Heart right ventricle (tissue), 16 donors: Measurements from ENCODE around the gene IGF1R. TPM values are rescaled to one million over a fixed set of nuclear protein-coding genes. Genes with fewer than 3 reads are reported as not detected.

Source experiments
- ATAC-seq, 8 donors: fragments of 200-7000 bp; cut with Tn5 transposase; one replicate each; pipeline ENCODE4 v1.9.1; 2020; ENCODE audit warnings: mild to moderate bottlenecking in 8 of 8, moderate library complexity in 8 of 8, moderate number of reproducible peaks in 1 of 8
- DNase-seq, 2 donors: peaks; one replicate each; pipeline ENCODE4 v3.0.0-alpha.2; 2020
- H3K27ac ChIP-seq, 10 donors: fragments of 200-600 bp; sonication (generic) in 2 of 10; one replicate each; pipeline versions ENCODE4 v1.5.0 to v1.8.0; 2020 to 2022; ENCODE audit warnings: mild to moderate bottlenecking in 3 of 10
- H3K27me3 ChIP-seq, 7 donors: fragments of 200-600 bp; one replicate each; pipeline ENCODE4 v1.8.0; 2021 to 2022; ENCODE audit warnings: mild to moderate bottlenecking in 2 of 7
- H3K36me3 ChIP-seq, 9 donors: fragments of 200-600 bp; sonication (generic) in 1 of 9; one replicate each; pipeline versions ENCODE4 v1.5.0 to v1.8.0; 2020 to 2022; ENCODE audit warnings: mild to moderate bottlenecking in 2 of 9
- H3K4me1 ChIP-seq, 9 donors: fragments of 200-600 bp; sonication (generic) in 1 of 9; one replicate each; pipeline versions ENCODE4 v1.5.0 to v1.8.0; 2020 to 2022; ENCODE audit warnings: mild to moderate bottlenecking in 4 of 9
- H3K4me3 ChIP-seq, 10 donors: fragments of 200-600 bp; sonication (generic) in 2 of 10; one replicate each; pipeline versions ENCODE4 v1.5.0 to v1.8.0; 2020 to 2022; ENCODE audit warnings: mild to moderate bottlenecking in 7 of 10, moderate library complexity in 2 of 10
- H3K9me3 ChIP-seq, 11 donors: fragments of 200-600 bp in 10 of 11; sonication (generic) in 2 of 11; one replicate each; pipeline versions ENCODE4 v1.5.0 to v1.8.0; 2013 to 2022; ENCODE audit warnings: mild to moderate bottlenecking in 2 of 11, control low read depth in 1 of 11, moderate library complexity in 1 of 11
- CTCF ChIP-seq, 9 donors: fragments of 200-600 bp; sonication (generic) in 2 of 9; IDR thresholded peaks; one replicate each; pipeline versions ENCODE4 v1.5.0 to v1.8.0; 2021 to 2022; ENCODE audit warnings: antibody characterized with exemption in 9 of 9, mild to moderate bottlenecking in 5 of 9, moderate library complexity in 1 of 9
- whole genome bisulfite sequencing, 2 donors: extraction: QIAGEN DNeasy Blood & Tissue Kit; methylation state at CpG; one replicate each; pipeline ENCODE4 v1.1.7; 2013; ENCODE audit warnings: inconsistent platforms in 1 of 2; 5-methylcytosine and 5-hydroxymethylcytosine counted together
- intact Hi-C, 10 donors: fragments of 100-400 bp; cut with DNase I; formaldehyde crosslinking; loops; one replicate each; pipeline versions ENCODE4 v1.11.1 to v1.14.2; 2022
- polyA plus RNA-seq, 2 donors: library from polyadenylated mRNA; stranded (reverse); fragments of 200-250 nt; gene quantifications; one replicate each; pipeline ENCODE4 v1.2.3, GENCODE V29; 2013
- total RNA-seq, 10 donors: library from RNA; stranded (reverse); fragmentation: NEBNext Ultra II Directional in 3 of 10; extraction: Animal tissue kit (Norgen Biotek cat#: 25700) in 3 of 10; gene quantifications; one replicate each; pipeline versions ENCODE4 v1.2.1 to v1.2.4, GENCODE V29; 2021 to 2023
- donor health status: Arrhythmogenic right ventricular cardiomyopathy.
- donor health status: ischemic (EF 13 %, LVEDD 7.1; RV severe dilation, severe dysfunction).
- donor health status: healthy with polysubstance abuse.
- donor health status: DM: no; HTN: yes; CAD: no.
- donor health status: DM: no; HTN: no; CAD: no.
- donor health status: ischemic (EF 25% LVEDD 6.9; RV normal size, moderate dysfunction).
- donor health status: ischemic (EF 25% LVEDD 5.7; RV mildly dilated, moderate dysfunction).
- donor health status: healthy.
- donor health status: DM: yes; HTN: yes; CAD: no.
- donor health status: Ischemic cardiomyopathy.
- donor health status: ischemic (EF 35%, LVEDD 5.7; RV mildly dilated, moderate dysfunction).
- donor health status: nonischemic (EF 11% LVEDD 7.7; RV severe dilation, severe dysfunction).
- donor health status: DM: yes; HTN: yes; CAD: no.
- donor health status: PGD.
- donor health status: ischemic (EF 29% LVEDD 5.4; RV normal size, mild dysfunction).
- donor health status: nonischemic (EF 23%, LVEDD 6.1; RV moderate dilation, normal function).

IGF1R gene
- total and polyA plus RNA-seq, 12 donors: 3.4 to 88.2 (median 45.9) TPM

DNA sequence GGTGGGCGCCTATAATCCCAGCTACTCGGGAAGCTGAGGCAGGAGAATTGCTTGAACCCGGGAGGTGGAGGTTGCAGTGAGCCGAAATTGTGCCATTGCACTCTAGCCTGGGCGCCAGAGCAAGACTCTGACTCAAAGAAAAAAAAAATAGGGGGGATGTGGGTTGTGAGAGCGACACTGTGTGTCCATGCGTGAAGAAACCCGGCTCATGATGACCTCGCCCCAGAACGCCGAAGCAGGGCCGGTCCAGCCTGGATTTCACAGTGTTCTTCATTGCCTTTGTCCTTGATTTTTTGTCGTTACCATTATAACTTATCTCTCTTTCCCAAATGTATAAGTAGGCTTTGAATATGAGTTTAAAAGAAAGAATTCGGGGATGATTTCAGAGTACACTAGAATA, 230.5 kb downstream of the IGF1R start:
- peaks cover 17 to 94% (median 71%) of the 10 kb centered on the region in 9 donors for H3K4me1 ChIP-seq
- peak overlapping the region in 5 of 10 donors; percentile 65 to 81 (median 74) for H3K27ac ChIP-seq
- no peaks in the 10 kb centered on the region for H3K36me3 ChIP-seq
- TF ChIP-seq CTCF (IDR thresholded peaks at IDR 0.05): no peak
- H3K4me3 ChIP-seq: no peak overlapping the region
- intact Hi-C loops: loop anchor here in 1 of 10 donors (5.0 kb wide), 1 partner anchor 178 kb away; no protein-coding TSS in a partner anchor
- no peaks in the 10 kb centered on the region for H3K27me3 ChIP-seq
- ATAC-seq (no peak), DNase-seq (no peak)
- no peaks in the 10 kb centered on the region for H3K9me3 ChIP-seq
- 90 to 94% methylated on average over 14 of the region's 14 CpGs for WGBS, 2 donors

DNA sequence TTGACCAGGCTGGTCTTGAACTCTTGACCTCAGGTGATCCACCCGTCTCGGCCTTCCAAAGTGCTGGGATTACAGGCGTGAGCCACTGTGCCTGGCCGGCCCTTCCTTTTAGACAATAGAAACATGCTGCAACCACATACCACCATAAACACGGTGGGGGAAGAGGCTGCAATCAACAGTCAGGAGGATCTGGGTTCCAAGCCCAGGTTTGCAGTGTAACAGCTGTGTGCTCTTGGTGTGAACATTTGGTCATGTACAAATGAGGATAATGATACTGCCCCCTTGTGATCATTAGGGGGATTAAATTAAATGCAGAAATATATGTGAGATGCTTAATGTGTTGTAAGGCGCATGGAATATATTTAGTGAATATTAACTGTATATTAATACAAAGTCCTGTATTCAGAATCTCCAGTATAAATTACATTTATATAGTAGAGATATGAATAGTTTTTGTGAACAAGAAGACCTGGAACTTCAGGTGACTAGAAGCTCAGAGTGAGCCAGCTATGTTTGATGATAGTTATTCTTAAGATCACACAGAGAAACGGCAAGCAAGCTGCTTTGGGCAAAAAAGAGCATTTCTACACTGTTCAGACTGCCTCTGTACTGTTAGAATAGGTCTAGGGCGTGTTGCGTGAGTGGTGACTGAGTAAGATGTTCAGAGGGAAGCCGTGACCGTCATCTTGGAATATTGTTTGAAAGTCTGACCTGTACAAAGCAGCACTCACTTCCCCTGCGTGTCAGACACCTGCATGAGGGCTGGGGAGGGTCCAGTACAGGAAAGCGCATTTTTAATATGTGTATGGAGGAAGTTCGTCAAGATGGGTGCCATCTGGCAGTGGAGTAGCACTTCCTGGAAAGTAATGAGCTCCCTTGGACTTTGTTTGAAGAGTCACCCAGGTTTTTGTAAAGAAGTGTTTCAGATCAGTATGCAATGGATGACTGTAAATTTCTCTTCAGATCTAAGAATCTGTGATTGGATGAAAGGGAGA, 233.5 kb downstream of the IGF1R start:
- Histone ChIP-seq H3K27ac (no peak overlapping the region), H3K27me3 (no peaks in the 10 kb centered on the region), H3K4me1 (peaks cover 8 to 81% (median 56%) of the 10 kb centered on the region in 9 donors), H3K9me3 (no peaks in the 10 kb centered on the region), H3K36me3 (no peaks in the 10 kb centered on the region), H3K4me3 (no peak overlapping the region)
- DNase-seq (no peak), ATAC-seq (peak in 3 of 8 donors; percentile 35 to 54 (median 41))
- 66 to 69% methylated on average over 14 of the region's 14 CpGs for WGBS, 2 donors
- intact Hi-C loops: loop anchor here in 2 of 10 donors (2.0 to 10.0 kb wide), 3 partner anchors 103 to 357 kb away; no protein-coding TSS in a partner anchor
- TF ChIP-seq CTCF (IDR thresholded peaks at IDR 0.05): peak; percentile 30 to 75 (median 63)

DNA sequence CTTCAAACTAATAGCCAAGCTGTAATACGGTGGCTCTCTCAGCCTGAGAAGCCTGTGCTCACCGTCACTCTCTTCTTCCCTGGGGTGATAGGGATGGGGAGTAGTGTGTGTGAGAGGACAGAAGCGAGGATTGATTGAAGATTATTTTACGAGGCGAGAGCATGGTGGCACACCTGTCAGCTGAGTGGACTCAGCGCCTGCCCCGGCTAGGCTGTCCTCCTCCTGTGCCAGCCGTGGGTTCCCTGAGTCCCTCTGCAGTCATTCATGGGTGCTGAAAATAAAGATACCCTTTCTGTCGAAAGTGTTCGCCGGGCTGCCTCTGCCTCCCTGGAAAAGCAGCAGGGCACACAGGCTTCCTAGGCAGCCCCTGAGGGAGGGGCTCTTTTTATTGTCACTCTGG, 235.1 kb downstream of the IGF1R start:
- H3K27me3 ChIP-seq: no peaks in the 10 kb centered on the region
- no peaks in the 10 kb centered on the region for H3K9me3 ChIP-seq
- no peaks in the 10 kb centered on the region for H3K36me3 ChIP-seq
- no peak overlapping the region for H3K4me3 ChIP-seq
- DNase-seq (no peak), ATAC-seq (peak in 4 of 8 donors; percentile 21 to 48 (median 30))
- H3K27ac ChIP-seq: peak overlapping the region in 4 of 10 donors; percentile 18 to 67 (median 60)
- 59 to 66% methylated on average over 11 of the region's 11 CpGs for WGBS, 2 donors
- H3K4me1 ChIP-seq: peaks cover 8 to 65% (median 41%) of the 10 kb centered on the region in 9 donors
- intact Hi-C loops: loop anchor here in 2 of 10 donors (5.0 to 10.0 kb wide), 2 partner anchors 174 to 359 kb away; no protein-coding TSS in a partner anchor
- TF ChIP-seq CTCF (IDR thresholded peaks at IDR 0.05): no peak

DNA sequence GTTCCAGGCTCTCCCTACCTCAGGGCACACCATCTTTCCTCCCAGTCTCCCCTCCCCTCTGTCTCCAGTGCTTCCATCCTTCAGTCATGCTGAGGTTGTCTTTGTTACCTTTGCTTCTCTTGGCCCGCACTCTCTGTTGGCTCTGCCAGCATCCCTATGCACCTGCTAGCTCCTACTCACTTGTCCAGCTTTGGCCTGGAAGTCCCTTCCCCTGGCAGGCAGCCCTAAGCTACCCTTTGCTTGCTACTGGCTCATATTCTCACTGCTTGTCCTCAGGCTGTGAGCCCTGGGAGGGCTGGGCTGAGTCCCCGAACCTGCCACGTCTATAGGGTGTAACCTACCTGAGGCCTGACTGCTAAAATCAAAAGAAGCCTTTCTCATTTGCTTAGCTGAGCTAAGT, 236.6 kb downstream of the IGF1R start:
- intact Hi-C loops: loop anchor here in 2 of 10 donors (5.0 to 10.0 kb wide), 2 partner anchors 172 to 360 kb away; no protein-coding TSS in a partner anchor
- H3K4me1 ChIP-seq: peaks cover 8 to 68% (median 40%) of the 10 kb centered on the region in 9 donors
- WGBS, 2 donors: 58 to 62% methylated on average over 3 of the region's 3 CpGs
- DNase-seq (no peak), ATAC-seq (peak in 5 of 8 donors; percentile 20 to 52 (median 25))
- H3K27ac ChIP-seq: peak overlapping the region in 5 of 10 donors; percentile 34 to 67 (median 57)
- TF ChIP-seq CTCF (IDR thresholded peaks at IDR 0.05): no peak
- no peaks in the 10 kb centered on the region for H3K9me3 ChIP-seq
- no peak overlapping the region for H3K4me3 ChIP-seq
- no peaks in the 10 kb centered on the region for H3K36me3 ChIP-seq
- no peaks in the 10 kb centered on the region for H3K27me3 ChIP-seq
